Right lobe of liver (tissue), 6 donors: ENCODE results near the gene TCAIM. TPM values are rescaled to one million over a fixed set of nuclear protein-coding genes. Genes with fewer than 3 reads are reported as not detected.

Source experiments
- ATAC-seq, 4 donors: fragments of 200-7000 bp; cut with Tn5 transposase; one replicate each; pipeline ENCODE4 v1.9.1; 2020; ENCODE audit warnings: mild to moderate bottlenecking in 4 of 4, moderate library complexity in 4 of 4
- DNase-seq, 3 donors: peaks; one replicate each; pipeline ENCODE4 v3.0.0-alpha.2; 2020
- H3K27ac ChIP-seq, 3 donors: fragments of 200-600 bp; one replicate each; pipeline ENCODE4 v1.8.0; 2022
- H3K27me3 ChIP-seq, 2 donors: fragments of 200-600 bp; one replicate each; pipeline ENCODE4 v1.8.0; 2022
- H3K36me3 ChIP-seq, 4 donors: fragments of 200-600 bp; sonication (generic) in 1 of 4; one replicate each; pipeline versions ENCODE4 v1.5.1 to v1.8.0; 2017 to 2022; ENCODE audit warnings: control low read depth in 1 of 4
- H3K4me1 ChIP-seq, 4 donors: fragments of 200-600 bp; sonication (generic) in 1 of 4; one replicate each; pipeline versions ENCODE4 v1.5.1 to v1.8.0; 2017 to 2022; ENCODE audit warnings: control low read depth in 1 of 4
- H3K4me3 ChIP-seq, 3 donors: fragments of 200-600 bp; one replicate each; pipeline ENCODE4 v1.8.0; 2022
- H3K9me3 ChIP-seq, 4 donors: fragments of 200-600 bp; sonication (generic) in 1 of 4; one replicate each; pipeline versions ENCODE4 v1.5.1 to v1.8.0; 2017 to 2022; ENCODE audit warnings: control low read depth in 1 of 4
- CTCF ChIP-seq, 4 donors: fragments of 200-600 bp in 3 of 4; fragments of 450-650 bp in 1 of 4; IDR thresholded peaks; one replicate each; pipeline versions ENCODE4 v1.5.1 to v1.8.0; 2016 to 2022; ENCODE audit warnings: antibody characterized with exemption in 4 of 4, mild to moderate bottlenecking in 2 of 4
- POLR2A ChIP-seq: fragments of 450-650 bp; IDR thresholded peaks from one replicate; pipeline ENCODE4 v1.6.1; 2017; ENCODE audit warnings: antibody characterized with exemption, mild to moderate bottlenecking
- WGBS: methylation state at CpG from one replicate; pipeline ENCODE4 v1.1.6; 2018; ENCODE audit warnings: low coverage, low lambda C conversion rate; ENCODE audit not compliant: insufficient coverage; ENCODE audit errors: missing lambda C conversion rate; 5-methylcytosine and 5-hydroxymethylcytosine counted together
- intact Hi-C, 2 donors: fragments of 100-400 bp; cut with DNase I; formaldehyde crosslinking; loops; one replicate each; pipeline versions ENCODE4 v1.11.2 to v1.14.1; 2022
- total RNA-seq, 6 experiments: library from RNA; depleted of rRNA in 2 of 6; stranded (reverse); fragments of >200 nt in 2 of 6; fragmentation: NEBNext Ultra II Directional in 3 of 6; extraction: Animal tissue kit (Norgen Biotek cat#: 25700) in 3 of 6; gene quantifications; one replicate each; pipeline versions ENCODE4 v1.1.0 to v1.2.4, GENCODE V29; 2016 to 2023
- donor health status: DM: no; HTN: yes; CAD: no.
- donor health status: DM: no; HTN: no; CAD: no.
- donor health status: DM: no; HTN: no; CAD: no.
- donor health status: DM: no; HTN: yes; CAD: no.
- donor health status: DM: no; HTN: yes; CAD: no.

Gene TCAIM
- total RNA-seq, 6 experiments from 2014 or later, result 37.8 to 46.4 (median 40.1) TPM

GRCh38 chr3:44446929-44447328 lies 108.4 kb downstream of the TCAIM start:
- no peak for TF ChIP-seq CTCF (IDR thresholded peaks at IDR 0.05)
- TF ChIP-seq POLR2A, result no peak
- peaks cover 0 to 41% (median 31%) of the 10 kb centered on the region in 4 donors for H3K36me3 ChIP-seq
- no peak overlapping the region for H3K4me3 ChIP-seq

GRCh38 chr3:44451441-44451840 lies 112.9 kb downstream of the TCAIM start:
- no peaks in the 10 kb centered on the region for H3K9me3 ChIP-seq
- H3K36me3 ChIP-seq, result peaks cover 4 to 56% (median 32%) of the 10 kb centered on the region in 4 donors
- no peaks in the 10 kb centered on the region for H3K27me3 ChIP-seq
- TF ChIP-seq CTCF (IDR thresholded peaks at IDR 0.05) (no peak), POLR2A (no peak)
- ATAC-seq (no peak), DNase-seq (no peak)
- 90% methylated on average over 2 of the region's 3 CpGs for WGBS
- H3K27ac ChIP-seq, result no peak overlapping the region
- intact Hi-C loops, result no loop called here
- no peaks in the 10 kb centered on the region for H3K4me1 ChIP-seq
- H3K4me3 ChIP-seq, result no peak overlapping the region

More at GRCh38 chr3:44446929-44447328, 108.4 kb downstream of the TCAIM start:
- WGBS, result 97% methylated on average over 4 of the region's 5 CpGs
- no peak for DNase-seq
- intact Hi-C loops, result no loop called here
- ATAC-seq, result no peak
- Histone ChIP-seq H3K4me1 (no peaks in the 10 kb centered on the region), H3K27me3 (no peaks in the 10 kb centered on the region), H3K27ac (no peak overlapping the region), H3K9me3 (no peaks in the 10 kb centered on the region)

GRCh38 chr3:44454258-44454657 lies 115.7 kb downstream of the TCAIM start:
- Histone ChIP-seq H3K36me3 (peaks cover 4 to 43% (median 17%) of the 10 kb centered on the region in 4 donors), H3K27me3 (no peaks in the 10 kb centered on the region), H3K9me3 (no peaks in the 10 kb centered on the region), H3K4me1 (no peaks in the 10 kb centered on the region), H3K27ac (no peak overlapping the region), H3K4me3 (no peak overlapping the region)
- DNase-seq (no peak), ATAC-seq (no peak)
- intact Hi-C loops, result no loop called here
- TF ChIP-seq POLR2A, result no peak
- TF ChIP-seq CTCF (IDR thresholded peaks at IDR 0.05), result no peak
- WGBS, result 100% methylated on average over 3 of the region's 4 CpGs

GRCh38 chr3:44455318-44455717 lies 116.8 kb downstream of the TCAIM start:
- DNase-seq, result no peak
- H3K27ac ChIP-seq, result no peak overlapping the region
- H3K27me3 ChIP-seq, result no peaks in the 10 kb centered on the region
- intact Hi-C loops, result no loop called here
- 71% methylated on average over 2 of the region's 10 CpGs for WGBS
- no peak overlapping the region for H3K4me3 ChIP-seq
- H3K36me3 ChIP-seq, result peaks cover 4 to 33% (median 11%) of the 10 kb centered on the region in 4 donors
- H3K4me1 ChIP-seq, result no peaks in the 10 kb centered on the region
- ATAC-seq, result no peak
- no peaks in the 10 kb centered on the region for H3K9me3 ChIP-seq
- TF ChIP-seq POLR2A, result no peak
- TF ChIP-seq CTCF (IDR thresholded peaks at IDR 0.05), result no peak

Other genes with a start within 250 kb of the TCAIM start
- not detected for gene TOPAZ1, start 96.9 kb upstream of the TCAIM start, total RNA-seq
- 10 to 100 TPM in 1 of 6 experiments, 1 to 10 TPM in 5; 3.2 to 10.1 (median 8.9) TPM for gene ZNF445, start 138.9 kb downstream of the TCAIM start, total RNA-seq
- gene ZKSCAN7, start 216.4 kb downstream of the TCAIM start, total RNA-seq, result 1 to 10 TPM; 1.2 to 2.5 (median 1.4) TPM
- gene ZNF660, start 246.2 kb downstream of the TCAIM start, total RNA-seq, result under 1 TPM; 0.06 to 0.82 (median 0.62) TPM